B cell (primary cell): ENCODE results near the gene MAP2K5. TPM values are rescaled to one million over a fixed set of nuclear protein-coding genes. Genes with fewer than 3 reads are reported as not detected.

Experiments used
- ATAC-seq: fragments of 200-7000 bp; cut with Tn5 transposase; one replicate; pipeline ENCODE4 v1.10.0; 2021; ENCODE audit warnings: low read depth, mild to moderate bottlenecking, moderate number of reproducible peaks, moderate library complexity
- CTCF ChIA-PET: fragments of 350-600 bp; sonication (Branson Sonifier 250); formaldehyde crosslinking; loops from one replicate; lab custom pipeline; 2021; ENCODE audit warnings: antibody characterized with exemption, inconsistent platforms; lab: Charles Lee
- POLR2A ChIA-PET: fragments of 350-600 bp; sonication (Branson Sonifier 250); formaldehyde crosslinking; loops from one replicate; lab custom pipeline; 2021; ENCODE audit warnings: antibody characterized with exemption; lab: Charles Lee
- DNase-seq: peaks from one replicate; pipeline ENCODE4 v3.0.0; 2013
- H2AFZ ChIP-seq: 2 replicates; pipeline ENCODE4 v1.6.1; 2012; ENCODE audit warnings: mild to moderate bottlenecking, low read depth, low read length; ENCODE audit not compliant: insufficient read depth, poor library complexity, severe bottlenecking
- H3K27ac ChIP-seq, 2 donors: 1 replicate in 1 of 2; 2 replicates in 1 of 2; pipeline ENCODE4 v1.5.1; 2012 to 2013; ENCODE audit warnings: low read length in 2 of 2, mild to moderate bottlenecking in 2 of 2, moderate library complexity in 1 of 2
- H3K27me3 ChIP-seq, 4 experiments: fragments of 200-600 bp in 1 of 4; sonication (generic) in 1 of 4; replicated peaks in 1 of 4; 1 replicate in 2 of 4; 2 replicates in 2 of 4; pipeline versions ENCODE4 v1.6.1 to v1.7.0; 2013 to 2016; ENCODE audit warnings: low read length in 3 of 4, mild to moderate bottlenecking in 2 of 4, mixed read lengths in 1 of 4, moderate library complexity in 1 of 4; ENCODE audit not compliant: insufficient read depth in 4 of 4, control insufficient read depth in 3 of 4; ENCODE audit errors: control extremely low read depth in 1 of 4
- H3K36me3 ChIP-seq, 2 experiments: replicated peaks in 1 of 2; 1 replicate in 1 of 2; 2 replicates in 1 of 2; pipeline versions ENCODE4 v1.6.1 to v1.7.1; 2013; ENCODE audit warnings: low read length in 1 of 2; ENCODE audit not compliant: insufficient read depth in 2 of 2, control insufficient read depth in 1 of 2; ENCODE audit errors: control extremely low read depth in 1 of 2, extremely low read depth in 1 of 2
- H3K4me1 ChIP-seq, 2 donors: fragments of 200-600 bp in 1 of 2; sonication (generic) in 1 of 2; 1 replicate in 1 of 2; 2 replicates in 1 of 2; pipeline versions ENCODE4 v1.5.1 to v1.6.1; 2013 to 2017; ENCODE audit warnings: low read length in 2 of 2; ENCODE audit not compliant: control insufficient read depth in 2 of 2, insufficient read depth in 2 of 2
- H3K4me2 ChIP-seq: replicated peaks from 2 replicates; pipeline ENCODE3; 2012; ENCODE audit warnings: mild to moderate bottlenecking, low read depth, low read length; ENCODE audit not compliant: poor library complexity, severe bottlenecking
- H3K4me3 ChIP-seq, 5 experiments: fragments of 200-600 bp in 1 of 5; sonication (generic) in 1 of 5; 1 replicate in 3 of 5; 2 replicates in 2 of 5; pipeline versions ENCODE4 v1.5.1 to v1.7.0; 2011 to 2016; ENCODE audit warnings: low read length in 4 of 5, mild to moderate bottlenecking in 4 of 5, low read depth in 2 of 5, control low read depth in 1 of 5, moderate library complexity in 1 of 5; ENCODE audit not compliant: insufficient read depth in 1 of 5; ENCODE audit errors: control extremely low read depth in 1 of 5, extremely low read depth in 1 of 5
- H3K79me2 ChIP-seq: fragments of 200-600 bp; sonication (generic); one replicate; pipeline ENCODE4 v1.6.0; 2016; ENCODE audit warnings: low read length; ENCODE audit not compliant: control insufficient read depth, insufficient read depth
- H3K9ac ChIP-seq: fragments of 200-600 bp; sonication (generic); 2 replicates; pipeline ENCODE4 v1.6.1; 2017; ENCODE audit warnings: mild to moderate bottlenecking, low read length, moderate library complexity
- H3K9me3 ChIP-seq, 3 donors: one replicate each; pipeline versions ENCODE4 v1.6.1 to v1.7.1; 2013; ENCODE audit warnings: low read length in 2 of 3; ENCODE audit not compliant: control insufficient read depth in 2 of 3, insufficient read depth in 1 of 3; ENCODE audit errors: control extremely low read depth in 1 of 3
- H4K20me1 ChIP-seq: 2 replicates; pipeline ENCODE4 v1.6.0; 2012; ENCODE audit warnings: mild to moderate bottlenecking, low read length; ENCODE audit not compliant: insufficient read depth, control insufficient read depth, poor library complexity, severe bottlenecking
- H3K27ac Mint-ChIP-seq: one replicate; pipeline ENCODE4 v1.8.0; 2021; ENCODE audit warnings: mixed read lengths
- H3K27me3 Mint-ChIP-seq: one replicate; pipeline ENCODE4 v1.8.0; 2021; ENCODE audit warnings: mixed read lengths
- H3K4me1 Mint-ChIP-seq: one replicate; pipeline ENCODE4 v1.8.0; 2021; ENCODE audit warnings: mixed read lengths
- H3K4me3 Mint-ChIP-seq: one replicate; pipeline ENCODE4 v1.8.0; 2021; ENCODE audit warnings: mixed read lengths
- H3K9me3 Mint-ChIP-seq: one replicate; pipeline ENCODE4 v1.8.0; 2022; ENCODE audit warnings: mixed read lengths; ENCODE audit not compliant: insufficient read depth
- EZH2 ChIP-seq: IDR thresholded peaks from 2 replicates; pipeline ENCODE4 v1.6.1; 2012; ENCODE audit warnings: borderline replicate concordance, low read depth, mild to moderate bottlenecking, moderate library complexity, low read length; ENCODE audit not compliant: insufficient read depth, poor library complexity, severe bottlenecking
- WGBS: methylation state at CpG from one replicate; pipeline ENCODE4 v1.1.5; 2013; ENCODE audit warnings: missing lambda C conversion rate; ENCODE audit not compliant: insufficient coverage; 5-methylcytosine and 5-hydroxymethylcytosine counted together
- intact Hi-C: fragments of 100-400 bp; cut with micrococcal nuclease; formaldehyde crosslinking; loops from one replicate; pipeline ENCODE4 v1.10.0; 2022
- polyA plus RNA-seq: library from polyadenylated mRNA; depleted of rRNA; stranded (reverse); fragments of >200 nt; gene quantifications from 2 replicates; pipeline ENCODE4 v1.2.3, GENCODE V29; 2012
- total RNA-seq, 2 donors: library from RNA; stranded (reverse); fragments of 120-200 nt in 1 of 2; gene quantifications; 1 replicate in 1 of 2; 2 replicates in 1 of 2; pipeline versions ENCODE4 v1.2.3 to v1.2.4, GENCODE V29; 2013 to 2022
- TF ChIP-seq, protein P1 (sequence below): fragments of 200-600 bp; IDR thresholded peaks from one replicate; pipeline ENCODE4 v1.8.0; 2022; ENCODE audit warnings: antibody characterized with exemption, mild to moderate bottlenecking

The MAP2K5 gene
- total and polyA plus RNA-seq, 2 donors (not counting 1 experiment from before 2014, with no cell fraction given): 11.1 to 40.0 TPM

DNA sequence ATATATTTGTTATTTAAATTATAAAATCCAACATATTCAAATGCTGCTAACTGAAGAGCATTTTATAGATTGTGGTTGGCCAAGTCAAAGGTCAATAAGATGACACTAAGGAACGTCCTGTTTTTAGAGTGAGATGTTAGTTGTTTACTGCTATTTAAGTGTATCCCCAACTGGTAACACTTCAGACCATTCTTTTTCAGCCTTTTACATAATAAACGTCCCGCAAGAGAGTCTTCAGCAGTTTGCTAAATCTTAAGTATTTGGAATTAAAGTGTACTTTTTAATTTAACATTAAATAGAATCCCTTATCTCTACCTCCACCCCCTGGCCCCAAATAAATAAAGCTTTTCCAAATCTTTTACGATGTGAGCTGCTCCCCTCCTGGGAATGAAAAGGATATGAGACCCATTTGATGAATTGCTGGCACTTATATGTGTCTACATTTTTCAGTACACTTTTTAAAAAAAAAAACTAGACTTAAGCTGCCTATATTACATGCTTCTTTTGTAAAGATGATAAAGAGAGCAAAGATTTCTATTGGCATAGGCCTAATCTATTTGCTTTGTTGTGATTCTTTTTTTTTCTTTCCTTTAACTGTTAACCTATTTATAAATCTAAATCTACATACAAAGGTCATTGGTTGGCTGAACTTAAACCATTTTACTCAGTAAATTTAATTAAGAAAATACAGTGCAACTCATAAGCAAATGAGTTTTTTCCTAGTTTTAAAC is 181.0 kb downstream of the MAP2K5 start:
- Histone ChIP-seq H3K79me2 (no peaks in the 10 kb centered on the region), H3K9me3 (no peaks in the 10 kb centered on the region), H3K4me2 (no peak overlapping the region), H3K36me3 (peaks cover 0 to 4% of the 10 kb centered on the region in 2 experiments), H3K4me1 (peaks cover 5% of the 10 kb centered on the region in 2 donors), H3K27me3 (no peaks in the 10 kb centered on the region), H4K20me1 (no peaks in the 10 kb centered on the region), H2AFZ (no peak overlapping the region), H3K9ac (no peak overlapping the region), H3K27ac (no peak overlapping the region), H3K4me3 (no peak overlapping the region)
- WGBS: no CpG with 5 or more reads among the region's 4 CpGs
- CTCF ChIA-PET: no interaction called here
- POLR2A ChIA-PET: no interaction called here
- H3K4me3 Mint-ChIP-seq: no peak overlapping the region
- no peak for ATAC-seq
- H3K27ac Mint-ChIP-seq: no peak overlapping the region
- H3K27me3 Mint-ChIP-seq: no peaks in the 10 kb centered on the region
- intact Hi-C loops: no loop called here
- TF ChIP-seq EZH2: no peak
- TF ChIP-seq, protein P1, sequence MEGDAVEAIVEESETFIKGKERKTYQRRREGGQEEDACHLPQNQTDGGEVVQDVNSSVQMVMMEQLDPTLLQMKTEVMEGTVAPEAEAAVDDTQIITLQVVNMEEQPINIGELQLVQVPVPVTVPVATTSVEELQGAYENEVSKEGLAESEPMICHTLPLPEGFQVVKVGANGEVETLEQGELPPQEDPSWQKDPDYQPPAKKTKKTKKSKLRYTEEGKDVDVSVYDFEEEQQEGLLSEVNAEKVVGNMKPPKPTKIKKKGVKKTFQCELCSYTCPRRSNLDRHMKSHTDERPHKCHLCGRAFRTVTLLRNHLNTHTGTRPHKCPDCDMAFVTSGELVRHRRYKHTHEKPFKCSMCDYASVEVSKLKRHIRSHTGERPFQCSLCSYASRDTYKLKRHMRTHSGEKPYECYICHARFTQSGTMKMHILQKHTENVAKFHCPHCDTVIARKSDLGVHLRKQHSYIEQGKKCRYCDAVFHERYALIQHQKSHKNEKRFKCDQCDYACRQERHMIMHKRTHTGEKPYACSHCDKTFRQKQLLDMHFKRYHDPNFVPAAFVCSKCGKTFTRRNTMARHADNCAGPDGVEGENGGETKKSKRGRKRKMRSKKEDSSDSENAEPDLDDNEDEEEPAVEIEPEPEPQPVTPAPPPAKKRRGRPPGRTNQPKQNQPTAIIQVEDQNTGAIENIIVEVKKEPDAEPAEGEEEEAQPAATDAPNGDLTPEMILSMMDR: no peak
- no peak for DNase-seq
- peaks cover 6% of the 10 kb centered on the region for H3K4me1 Mint-ChIP-seq
- H3K9me3 Mint-ChIP-seq: no peaks in the 10 kb centered on the region

DNA sequence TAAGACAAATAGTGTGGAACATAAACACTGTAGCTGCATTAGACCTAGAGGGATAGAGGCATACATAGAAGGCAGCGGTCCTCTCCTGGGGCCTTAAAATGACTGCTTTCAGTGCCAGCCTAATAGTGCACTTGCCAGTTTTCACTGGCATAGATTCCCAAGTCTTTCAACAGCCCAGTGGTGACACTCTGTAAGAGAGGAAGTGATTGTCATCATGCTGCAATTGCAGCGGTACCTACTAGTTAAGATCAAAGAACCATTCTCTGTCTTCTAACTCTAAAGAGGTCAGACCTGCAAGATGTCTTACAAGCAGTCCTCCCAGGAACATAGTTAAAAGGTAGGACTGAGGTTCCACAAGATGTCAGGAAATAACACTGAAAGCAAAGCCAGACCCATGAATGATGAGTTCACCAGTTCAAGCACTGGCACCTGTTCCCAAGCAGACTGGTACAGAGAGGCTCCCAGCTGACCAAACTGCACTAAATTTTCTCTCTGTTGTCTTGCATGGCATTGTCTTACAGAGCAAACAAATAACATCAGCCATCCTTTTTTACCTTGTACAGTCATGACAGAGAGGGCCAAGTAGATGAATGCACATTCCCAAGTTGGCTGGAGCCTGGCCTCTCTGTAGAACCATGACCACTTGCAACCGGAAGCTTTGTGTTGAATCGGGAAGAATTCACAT is 182.3 kb downstream of the MAP2K5 start:
- no peak overlapping the region for H2AFZ ChIP-seq
- no peak overlapping the region for H3K27ac ChIP-seq
- TF ChIP-seq, protein P1: no peak
- no peak for TF ChIP-seq EZH2
- CTCF ChIA-PET: no interaction called here
- H4K20me1 ChIP-seq: no peaks in the 10 kb centered on the region
- ATAC-seq (no peak), DNase-seq (no peak)
- no peaks in the 10 kb centered on the region for H3K79me2 ChIP-seq
- H3K4me1 ChIP-seq: peaks cover 5% of the 10 kb centered on the region in 2 donors
- Mint-ChIP-seq H3K4me1 (peaks cover 6% of the 10 kb centered on the region), H3K27me3 (no peaks in the 10 kb centered on the region), H3K9me3 (no peaks in the 10 kb centered on the region), H3K27ac (no peak overlapping the region), H3K4me3 (no peak overlapping the region)
- no peak overlapping the region for H3K9ac ChIP-seq
- no peak overlapping the region for H3K4me2 ChIP-seq
- WGBS: 100% methylated on average over 3 of the region's 4 CpGs
- H3K9me3 ChIP-seq: no peaks in the 10 kb centered on the region
- peaks cover 0 to 4% of the 10 kb centered on the region in 2 experiments for H3K36me3 ChIP-seq
- H3K27me3 ChIP-seq: no peaks in the 10 kb centered on the region
- POLR2A ChIA-PET: no interaction called here
- intact Hi-C loops: no loop called here
- no peak overlapping the region for H3K4me3 ChIP-seq
